Body of pancreas (tissue), 4 donors: ENCODE measurements around the gene TXNDC5.

ENCODE experiments used
- CTCF ChIP-seq, 7 experiments: fragments of 450-650 bp in 4 of 7; fragments of 200-600 bp in 3 of 7; sonication (generic) in 3 of 7; IDR thresholded peaks; one replicate each; pipeline ENCODE4 v1.5.1; 2016 to 2019; ENCODE audit warnings: antibody characterized with exemption in 7 of 7
- POLR2A ChIP-seq, 3 donors: fragments of 450-650 bp; IDR thresholded peaks; one replicate each; pipeline ENCODE4 v1.6.1; 2016; ENCODE audit warnings: antibody characterized with exemption in 3 of 3, mild to moderate bottlenecking in 2 of 3

DNA sequence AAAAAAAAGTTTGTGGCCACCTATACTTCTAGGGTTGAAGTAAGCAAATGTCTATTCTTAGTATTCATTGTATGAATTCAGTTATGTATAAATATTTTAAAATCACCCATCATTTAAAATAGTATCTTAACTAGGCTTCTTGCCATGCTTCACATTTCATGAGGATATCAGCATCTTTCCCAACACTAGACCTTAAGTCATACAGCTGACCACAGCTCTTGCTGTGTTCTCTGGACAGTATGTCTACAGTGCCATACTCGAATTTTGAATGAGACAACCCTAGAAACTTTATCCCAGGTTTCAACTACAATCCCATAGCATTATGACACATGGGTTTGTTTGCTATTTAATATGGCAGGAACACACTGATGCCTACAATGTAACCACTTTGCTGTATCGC is 5.2 kb downstream of the TXNDC5 start:
- TF ChIP-seq CTCF (IDR thresholded peaks at IDR 0.05) (no peak), POLR2A (IDR thresholded peaks at IDR 0.05) (no peak)
